GM19239 (cell line): ENCODE results near the gene RHBDF2.

ENCODE experiments used
- DNase-seq: peaks from one replicate; pipeline ENCODE4 v3.0.0; 2011; ENCODE audit warnings: low spot score; ENCODE audit not compliant: insufficient read length
- FAIRE-seq: peaks from 2 replicates; lab custom pipeline; 2011; peaks lifted over from hg19 to GRCh38; lab: Jason Lieb, UNC

RHBDF2 gene

GRCh38 chr17:76445697-76446448 lies 55.4 kb downstream of the RHBDF2 start:
- no peak for DNase-seq
- no peak for FAIRE-seq

DNA sequence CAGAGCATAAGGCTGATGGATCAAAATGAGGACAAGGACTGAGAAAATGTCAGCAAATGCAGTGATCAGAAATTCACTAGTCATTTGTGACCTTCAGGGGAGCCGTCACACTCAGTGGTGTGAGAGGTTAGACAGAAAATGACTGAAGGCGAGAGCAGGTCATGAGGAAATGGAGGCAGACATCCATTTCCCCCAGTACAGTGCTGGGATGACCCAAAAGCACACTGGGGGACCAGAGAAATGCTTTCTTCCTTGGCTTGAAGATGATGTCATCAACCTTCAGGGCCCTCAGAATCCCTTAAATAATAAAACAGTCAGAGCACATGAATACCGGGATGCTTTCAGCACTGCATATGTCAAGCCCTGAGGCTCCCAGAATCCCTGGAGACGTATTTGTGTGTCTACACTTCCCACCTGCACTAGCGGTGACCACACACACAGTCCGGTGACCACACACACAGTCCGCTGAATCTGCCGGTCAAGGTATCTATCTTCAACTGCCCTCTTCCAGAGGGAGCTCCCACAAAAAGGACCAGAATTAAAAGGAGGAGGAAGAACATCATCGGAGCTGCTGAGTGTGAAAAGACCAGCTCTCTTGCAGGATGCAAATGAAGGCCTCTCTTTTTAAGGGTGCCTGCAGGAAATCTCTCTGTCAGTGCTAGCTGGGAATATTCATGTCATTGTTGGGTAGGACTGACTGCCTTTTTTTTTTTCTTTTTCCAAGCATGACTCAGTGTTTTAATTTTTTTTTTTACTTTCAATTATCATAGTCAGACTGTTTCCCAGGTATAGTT lies 56.5 kb downstream of the RHBDF2 start:
- DNase-seq (no peak), FAIRE-seq (no peak)

DNA sequence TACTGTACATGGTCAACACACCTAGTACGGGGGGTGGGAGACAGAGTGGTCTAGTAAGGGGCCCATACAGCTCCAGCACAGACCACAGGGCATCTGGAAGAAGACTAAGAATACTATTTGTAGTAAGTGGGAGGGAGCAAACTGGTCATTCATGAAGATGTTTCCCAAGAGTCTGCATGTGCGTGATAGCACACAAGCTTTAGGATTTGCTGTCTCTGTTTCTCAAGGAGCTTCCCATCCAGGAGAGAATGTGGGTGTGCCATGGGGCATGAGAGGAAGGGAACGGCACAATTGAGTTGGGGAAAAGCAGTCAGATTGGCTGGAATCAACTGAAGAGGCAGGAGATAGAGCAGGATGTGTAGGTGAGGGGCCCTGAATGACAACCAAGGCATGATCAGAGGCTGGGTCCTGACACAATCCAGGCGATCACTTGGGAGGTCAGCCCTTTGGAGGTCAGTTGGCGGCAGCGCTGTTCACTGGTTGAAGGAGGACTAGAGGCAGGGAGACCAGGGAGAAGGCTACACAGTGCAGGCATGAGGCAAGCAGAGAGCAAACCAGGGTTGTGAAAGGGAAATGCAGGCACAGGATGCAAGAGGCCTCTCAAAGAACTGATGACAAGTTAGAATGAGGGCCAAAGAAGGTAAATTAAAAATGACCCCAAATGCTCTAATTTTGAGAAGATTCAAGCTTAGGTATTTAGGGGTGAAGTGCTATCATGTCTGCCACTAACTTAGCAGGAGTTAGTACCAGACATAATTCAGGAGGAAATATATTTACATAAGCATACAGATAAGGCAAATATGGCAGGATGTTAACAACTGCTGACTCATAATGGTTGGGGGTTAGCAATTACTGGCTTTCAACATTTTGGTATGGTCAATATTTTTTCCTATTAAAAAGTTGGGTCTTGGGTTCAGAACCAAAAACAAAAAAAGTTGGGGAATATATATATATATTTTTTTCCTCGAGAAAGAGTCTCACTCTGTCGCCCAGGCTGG lies 58.6 kb downstream of the RHBDF2 start:
- DNase-seq (no peak), FAIRE-seq (peak; percentile 45)

GRCh38 chr17:76441686-76442340 lies 59.4 kb downstream of the RHBDF2 start:
- FAIRE-seq (no peak), DNase-seq (no peak)

GRCh38 chr17:76440751-76441362 lies 60.4 kb downstream of the RHBDF2 start:
- DNase-seq = no peak
- FAIRE-seq = no peak

GRCh38 chr17:76439314-76439928 lies 61.8 kb downstream of the RHBDF2 start:
- FAIRE-seq (no peak), DNase-seq (no peak)

DNA sequence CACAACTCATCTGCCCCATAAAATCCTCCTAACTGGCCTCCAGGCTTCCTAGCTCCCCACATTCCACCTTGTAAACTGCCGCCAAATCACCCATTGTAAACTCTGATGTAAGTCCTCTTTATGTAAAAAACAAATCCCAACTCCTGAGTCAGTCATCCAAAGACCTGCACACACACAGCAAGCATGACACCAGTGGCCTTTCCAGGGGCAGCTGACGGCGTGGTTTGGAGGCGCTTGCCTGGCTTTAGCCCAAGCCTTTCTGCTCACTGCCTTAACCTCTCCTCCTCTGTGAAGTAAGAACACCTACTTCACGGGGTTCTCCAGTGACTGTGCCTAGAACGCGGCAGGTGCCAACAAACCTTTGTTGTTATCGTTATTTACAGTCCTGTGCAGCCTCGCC lies 62.3 kb downstream of the RHBDF2 start:
- DNase-seq (no peak), FAIRE-seq (no peak)

- no peak for DNase-seq
- no peak for FAIRE-seq
Observed at GRCh38 chr17:76437467-76438402, 63.5 kb downstream of the RHBDF2 start.

- FAIRE-seq = no peak
Observed at GRCh38 chr17:76435751-76436150, 65.5 kb downstream of the RHBDF2 start.

DNA sequence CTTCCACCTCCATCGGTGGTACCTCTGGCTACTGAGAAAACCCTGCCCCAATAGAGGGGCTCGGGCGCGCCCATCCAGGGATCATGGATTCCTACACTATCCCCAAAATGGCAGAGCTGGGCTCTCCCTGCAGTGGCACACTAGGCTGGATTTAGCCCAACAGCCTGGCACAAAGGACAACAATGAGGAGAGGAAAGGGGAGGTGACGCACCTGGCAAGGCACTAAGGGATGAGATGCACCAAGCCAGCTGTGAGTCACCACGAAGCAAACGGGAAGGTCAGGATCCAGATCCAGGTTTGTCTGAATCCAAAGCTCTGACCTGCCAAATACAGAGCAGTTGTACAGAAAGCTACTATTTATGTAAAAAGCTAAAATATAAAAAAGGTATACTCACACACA lies 66.4 kb downstream of the RHBDF2 start:
- FAIRE-seq = no peak

More at GRCh38 chr17:76435751-76436150, 65.5 kb downstream of the RHBDF2 start:
- no peak for DNase-seq

DNA sequence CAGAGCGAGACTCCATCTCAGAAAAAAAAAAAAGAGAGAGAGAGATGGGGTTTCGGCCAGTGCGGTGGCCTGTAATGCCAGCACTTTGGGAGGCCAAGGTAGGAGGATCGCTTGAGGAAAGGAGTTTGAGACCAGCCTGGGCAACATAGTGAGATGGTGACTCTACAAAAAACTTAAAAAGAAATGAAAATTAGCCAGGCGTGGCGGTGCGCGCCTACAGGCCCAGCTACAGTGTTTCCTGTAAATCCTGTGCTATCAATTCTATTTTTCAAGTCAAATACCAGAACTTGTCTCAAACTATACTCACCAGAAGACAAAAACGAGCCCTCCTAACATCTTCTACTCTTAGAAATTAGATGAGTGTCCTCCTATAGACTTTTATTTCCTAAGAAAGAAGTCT lies 67.5 kb downstream of the RHBDF2 start:
- FAIRE-seq = no peak
- DNase-seq = no peak

More for the DNA sequence above, 66.4 kb downstream of the RHBDF2 start:
- DNase-seq = no peak

DNA sequence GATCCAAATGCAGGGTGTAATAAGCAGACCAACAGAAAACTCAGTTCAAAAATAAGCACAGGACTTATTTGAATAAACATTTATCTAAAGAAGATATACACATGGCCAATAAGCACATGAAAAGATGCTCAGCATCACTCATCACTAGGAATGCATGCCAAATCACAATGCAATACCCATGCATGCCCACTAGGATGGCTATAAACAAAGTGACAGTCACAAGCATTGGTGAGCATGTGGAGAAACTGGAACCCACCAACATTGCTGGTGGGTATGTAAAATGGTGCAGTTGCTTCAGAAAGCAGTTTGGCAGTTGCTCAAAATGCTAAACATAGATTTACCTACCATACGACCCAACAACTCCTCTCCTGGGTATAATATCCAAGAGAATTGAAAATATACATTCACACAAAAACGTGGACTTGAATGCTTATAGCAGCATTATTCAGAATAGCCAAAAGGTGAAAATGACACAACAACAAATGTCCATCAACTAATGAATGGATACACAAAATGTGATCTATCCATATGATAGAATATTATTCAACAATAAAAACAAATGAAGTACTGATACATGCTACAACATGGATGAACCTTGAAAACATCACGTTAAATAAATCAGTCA lies 68.4 kb downstream of the RHBDF2 start:
- FAIRE-seq (peak; percentile 52), DNase-seq (no peak)

DNA sequence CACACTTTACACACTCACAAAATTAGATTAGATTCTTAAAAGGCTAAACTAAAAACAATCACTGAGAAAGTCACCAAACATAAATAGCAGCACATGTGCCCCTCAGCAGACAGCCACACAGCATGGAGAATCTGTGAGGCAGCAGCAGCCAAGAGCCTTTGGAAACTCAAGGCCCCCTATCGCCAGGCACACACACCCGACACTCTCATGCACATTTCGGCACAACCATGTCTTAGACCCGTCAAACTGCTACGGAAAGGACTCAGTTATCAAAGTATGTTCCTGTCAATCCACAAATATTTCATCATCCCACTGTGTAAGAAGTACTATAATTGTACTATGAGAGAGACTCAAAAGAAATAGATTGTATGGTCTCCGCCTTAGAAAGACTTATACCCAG lies 69.2 kb downstream of the RHBDF2 start:
- DNase-seq = no peak
- no peak for FAIRE-seq

- FAIRE-seq = no peak
Observed at GRCh38 chr17:76431509-76431908, 69.7 kb downstream of the RHBDF2 start.

GRCh38 chr17:76428511-76428910 lies 72.7 kb downstream of the RHBDF2 start:
- no peak for FAIRE-seq
- no peak for DNase-seq

More at GRCh38 chr17:76431509-76431908, 69.7 kb downstream of the RHBDF2 start:
- no peak for DNase-seq

- FAIRE-seq = peak; percentile 14
- no peak for DNase-seq
Observed at GRCh38 chr17:76427501-76428231, 73.6 kb downstream of the RHBDF2 start.

- FAIRE-seq (no peak), DNase-seq (no peak)
Observed at GRCh38 chr17:76426853-76427252, 74.4 kb downstream of the RHBDF2 start.
